Measurements from ENCODE around the gene SEPTIN5. TPM values are rescaled to one million over a fixed set of nuclear protein-coding genes. Genes with fewer than 3 reads are reported as not detected.

Gene SEPTIN5
- total RNA-seq, 3 donors from 2014 or later (not counting 1 experiment from before 2014, with no cell fraction given) = 0.52 to 4.5 (median 1.9) TPM

DNA sequence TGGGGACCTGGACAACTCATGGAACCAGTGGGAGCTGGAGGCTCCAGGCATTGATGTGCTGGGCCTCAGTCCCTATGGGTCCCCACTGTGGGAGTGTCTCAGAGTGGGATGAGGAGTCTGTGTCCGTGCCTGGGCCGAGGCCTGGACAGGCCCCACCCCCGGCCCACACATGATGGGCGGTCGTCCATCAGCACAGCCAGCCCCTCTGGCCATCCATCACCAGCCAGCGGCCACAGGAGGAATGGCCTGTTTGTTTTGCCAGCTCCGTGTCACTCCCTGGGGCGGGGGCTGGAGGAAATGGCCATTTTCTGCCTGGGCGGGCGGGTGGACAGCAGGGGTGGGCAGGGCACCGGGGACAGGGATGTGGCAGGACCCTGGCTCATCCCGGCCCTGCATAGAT lies 33.2 kb downstream of the SEPTIN5 start:
- H3K27ac ChIP-seq (ENCODE audit: low read length) = no peak overlapping the region
- DNase-seq (no peak), ATAC-seq (no peak)
- no peaks in the 10 kb centered on the region for H3K27me3 ChIP-seq (ENCODE audit: control insufficient read depth, insufficient read depth, low read length)
- H3K27me3 Mint-ChIP-seq (ENCODE audit: low read depth in 2 of 2) = peaks cover 0 to 1% of the 10 kb centered on the region in 2 donors
- intact Hi-C loops (cut with micrococcal nuclease) = no loop called here
- TF ChIP-seq, protein P1, sequence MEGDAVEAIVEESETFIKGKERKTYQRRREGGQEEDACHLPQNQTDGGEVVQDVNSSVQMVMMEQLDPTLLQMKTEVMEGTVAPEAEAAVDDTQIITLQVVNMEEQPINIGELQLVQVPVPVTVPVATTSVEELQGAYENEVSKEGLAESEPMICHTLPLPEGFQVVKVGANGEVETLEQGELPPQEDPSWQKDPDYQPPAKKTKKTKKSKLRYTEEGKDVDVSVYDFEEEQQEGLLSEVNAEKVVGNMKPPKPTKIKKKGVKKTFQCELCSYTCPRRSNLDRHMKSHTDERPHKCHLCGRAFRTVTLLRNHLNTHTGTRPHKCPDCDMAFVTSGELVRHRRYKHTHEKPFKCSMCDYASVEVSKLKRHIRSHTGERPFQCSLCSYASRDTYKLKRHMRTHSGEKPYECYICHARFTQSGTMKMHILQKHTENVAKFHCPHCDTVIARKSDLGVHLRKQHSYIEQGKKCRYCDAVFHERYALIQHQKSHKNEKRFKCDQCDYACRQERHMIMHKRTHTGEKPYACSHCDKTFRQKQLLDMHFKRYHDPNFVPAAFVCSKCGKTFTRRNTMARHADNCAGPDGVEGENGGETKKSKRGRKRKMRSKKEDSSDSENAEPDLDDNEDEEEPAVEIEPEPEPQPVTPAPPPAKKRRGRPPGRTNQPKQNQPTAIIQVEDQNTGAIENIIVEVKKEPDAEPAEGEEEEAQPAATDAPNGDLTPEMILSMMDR (IDR thresholded peaks at IDR 0.05) = no peak
- no peaks in the 10 kb centered on the region for H3K36me3 ChIP-seq (ENCODE audit: control insufficient read depth, insufficient read depth, low read length)
- H3K9me3 Mint-ChIP-seq = no peaks in the 10 kb centered on the region
- no peaks in the 10 kb centered on the region for H3K4me1 ChIP-seq (ENCODE audit: control insufficient read depth, insufficient read depth, low read length)
- H3K4me3 Mint-ChIP-seq = no peak overlapping the region
- no peak overlapping the region for H3K4me3 ChIP-seq (ENCODE audit: low read length)
- H3K36me3 Mint-ChIP-seq = no peaks in the 10 kb centered on the region
- 89% methylated on average over 12 of the region's 12 CpGs for WGBS (ENCODE audit: insufficient coverage)
- no peaks in the 10 kb centered on the region for H3K4me1 Mint-ChIP-seq
- no peak overlapping the region for H3K27ac Mint-ChIP-seq
- no peaks in the 10 kb centered on the region for H3K9me3 ChIP-seq (ENCODE audit: control insufficient read depth, insufficient read depth, low read length)

DNA sequence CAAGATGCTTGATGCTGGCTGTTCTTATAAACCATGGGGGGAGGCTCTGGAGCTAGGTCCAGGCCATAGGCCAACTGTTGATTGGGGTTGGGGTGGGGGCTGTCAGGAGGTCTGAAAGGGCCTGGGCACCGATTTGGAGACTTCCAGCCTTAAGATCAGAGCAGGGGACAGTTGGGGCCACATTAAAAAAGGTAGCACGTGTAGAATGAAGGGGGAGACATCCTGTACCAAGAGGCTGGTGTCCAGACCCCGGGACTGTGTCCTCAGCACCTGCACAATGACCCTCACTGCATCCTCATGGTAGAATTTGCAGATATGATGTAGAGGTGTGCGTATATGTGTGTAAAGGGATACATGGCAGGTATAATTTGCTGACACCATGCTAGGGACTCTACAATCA lies 33.8 kb downstream of the SEPTIN5 start:
- Histone ChIP-seq H3K4me1 (ENCODE audit: control insufficient read depth, insufficient read depth, low read length) (no peaks in the 10 kb centered on the region), H3K9me3 (ENCODE audit: control insufficient read depth, insufficient read depth, low read length) (no peaks in the 10 kb centered on the region), H3K36me3 (ENCODE audit: control insufficient read depth, insufficient read depth, low read length) (no peaks in the 10 kb centered on the region), H3K4me3 (ENCODE audit: low read length) (no peak overlapping the region), H3K27ac (ENCODE audit: low read length) (no peak overlapping the region), H3K27me3 (ENCODE audit: control insufficient read depth, insufficient read depth, low read length) (peaks cover under 1% of the 10 kb centered on the region)
- intact Hi-C loops (cut with micrococcal nuclease) = no loop called here
- Mint-ChIP-seq H3K9me3 (no peaks in the 10 kb centered on the region), H3K27ac (no peak overlapping the region), H3K36me3 (no peaks in the 10 kb centered on the region), H3K4me1 (no peaks in the 10 kb centered on the region), H3K27me3 (ENCODE audit: low read depth in 2 of 2) (peaks cover 0 to 7% of the 10 kb centered on the region in 2 donors), H3K4me3 (no peak overlapping the region)
- TF ChIP-seq, protein P1 (IDR thresholded peaks at IDR 0.05) = no peak
- DNase-seq = no peak
- 64% methylated on average over 3 of the region's 4 CpGs for WGBS (ENCODE audit: insufficient coverage)
- no peak for ATAC-seq

DNA sequence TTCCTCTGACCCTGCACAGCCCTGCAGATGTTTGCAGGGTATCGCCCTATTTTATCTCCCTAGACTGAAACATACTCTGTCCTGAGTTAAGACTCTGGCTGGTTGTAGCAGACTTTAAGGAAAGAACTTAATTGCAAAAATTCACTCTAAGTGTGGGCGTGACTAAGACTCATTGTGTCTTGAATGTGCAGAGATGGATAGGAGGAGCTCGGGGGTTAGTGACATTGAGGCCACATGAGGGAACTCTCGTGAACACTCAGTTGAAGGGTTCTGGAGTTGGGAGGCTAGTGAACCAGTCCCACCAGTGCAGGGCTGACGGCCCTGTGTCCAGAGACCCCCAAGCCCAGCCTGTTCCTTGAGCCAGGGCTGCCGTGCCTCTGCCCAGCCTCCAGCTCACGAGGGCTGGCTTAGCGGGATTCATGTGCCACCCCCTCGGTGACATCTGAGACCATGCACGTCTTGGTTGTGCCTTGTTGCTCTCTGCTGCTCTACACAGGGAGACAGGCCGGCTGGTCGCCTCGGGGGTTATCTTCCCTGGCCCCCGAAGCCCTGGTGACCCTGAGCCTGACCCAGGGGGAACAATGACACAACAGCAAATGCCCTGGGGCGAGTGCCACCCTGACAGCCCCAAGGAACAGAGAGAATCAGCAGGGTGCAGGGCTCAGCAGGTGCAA lies 34.8 kb downstream of the SEPTIN5 start:
- intact Hi-C loops (cut with micrococcal nuclease) = no loop called here
- no peak overlapping the region for H3K27ac ChIP-seq (ENCODE audit: low read length)
- Mint-ChIP-seq H3K27me3 (ENCODE audit: low read depth in 2 of 2) (peaks cover 4 to 17% of the 10 kb centered on the region in 2 donors), H3K4me1 (no peaks in the 10 kb centered on the region), H3K9me3 (no peaks in the 10 kb centered on the region), H3K36me3 (no peaks in the 10 kb centered on the region), H3K27ac (no peak overlapping the region), H3K4me3 (no peak overlapping the region)
- WGBS (ENCODE audit: insufficient coverage) = 87% methylated on average over 15 of the region's 15 CpGs
- no peak overlapping the region for H3K4me3 ChIP-seq (ENCODE audit: low read length)
- H3K36me3 ChIP-seq (ENCODE audit: control insufficient read depth, insufficient read depth, low read length) = no peaks in the 10 kb centered on the region
- H3K9me3 ChIP-seq (ENCODE audit: control insufficient read depth, insufficient read depth, low read length) = no peaks in the 10 kb centered on the region
- DNase-seq (no peak), ATAC-seq (no peak)
- no peaks in the 10 kb centered on the region for H3K4me1 ChIP-seq (ENCODE audit: control insufficient read depth, insufficient read depth, low read length)
- H3K27me3 ChIP-seq (ENCODE audit: control insufficient read depth, insufficient read depth, low read length) = peaks cover 7% of the 10 kb centered on the region
- TF ChIP-seq, protein P1 (IDR thresholded peaks at IDR 0.05) = no peak

- no peak overlapping the region for H3K27ac Mint-ChIP-seq
- no peaks in the 10 kb centered on the region for H3K36me3 ChIP-seq (ENCODE audit: control insufficient read depth, insufficient read depth, low read length)
- H3K4me3 Mint-ChIP-seq = no peak overlapping the region
- H3K4me1 ChIP-seq (ENCODE audit: control insufficient read depth, insufficient read depth, low read length) = no peaks in the 10 kb centered on the region
- no peak overlapping the region for H3K4me3 ChIP-seq (ENCODE audit: low read length)
- no peaks in the 10 kb centered on the region for H3K9me3 Mint-ChIP-seq
- no peak overlapping the region for H3K27ac ChIP-seq (ENCODE audit: low read length)
- no peak for ATAC-seq
- WGBS (ENCODE audit: insufficient coverage) = 88% methylated on average over 12 of the region's 12 CpGs
- TF ChIP-seq, protein P1 (IDR thresholded peaks at IDR 0.05) = no peak
- no peaks in the 10 kb centered on the region for H3K36me3 Mint-ChIP-seq
- H3K4me1 Mint-ChIP-seq = no peaks in the 10 kb centered on the region
- H3K27me3 ChIP-seq (ENCODE audit: control insufficient read depth, insufficient read depth, low read length) = peaks cover 14% of the 10 kb centered on the region
- H3K27me3 Mint-ChIP-seq (ENCODE audit: low read depth in 2 of 2) = peaks cover 12 to 23% of the 10 kb centered on the region in 2 donors
- no peak for DNase-seq
- intact Hi-C loops (cut with micrococcal nuclease) = no loop called here
- no peaks in the 10 kb centered on the region for H3K9me3 ChIP-seq (ENCODE audit: control insufficient read depth, insufficient read depth, low read length)
These were observed 35.6 kb downstream of the SEPTIN5 start for GRCh38 chr22:19749876-19750275.

Data from natural killer cell (primary cell).